ENCODE data around the gene OSBPL2.

Gene OSBPL2

GRCh38 chr20:62222972-62223371 is 15.3 kb upstream of the OSBPL2 start:
- no peak for DNase-seq

- no peak for DNase-seq
Observed at GRCh38 chr20:62223571-62223970, 14.8 kb upstream of the OSBPL2 start.

GRCh38 chr20:62224113-62224855 is 14.0 kb upstream of the OSBPL2 start:
- no peak for DNase-seq

GRCh38 chr20:62225026-62225425 is 13.3 kb upstream of the OSBPL2 start:
- DNase-seq, result no peak

- DNase-seq, result no peak
Observed at GRCh38 chr20:62225820-62226635, 12.3 kb upstream of the OSBPL2 start.

DNA sequence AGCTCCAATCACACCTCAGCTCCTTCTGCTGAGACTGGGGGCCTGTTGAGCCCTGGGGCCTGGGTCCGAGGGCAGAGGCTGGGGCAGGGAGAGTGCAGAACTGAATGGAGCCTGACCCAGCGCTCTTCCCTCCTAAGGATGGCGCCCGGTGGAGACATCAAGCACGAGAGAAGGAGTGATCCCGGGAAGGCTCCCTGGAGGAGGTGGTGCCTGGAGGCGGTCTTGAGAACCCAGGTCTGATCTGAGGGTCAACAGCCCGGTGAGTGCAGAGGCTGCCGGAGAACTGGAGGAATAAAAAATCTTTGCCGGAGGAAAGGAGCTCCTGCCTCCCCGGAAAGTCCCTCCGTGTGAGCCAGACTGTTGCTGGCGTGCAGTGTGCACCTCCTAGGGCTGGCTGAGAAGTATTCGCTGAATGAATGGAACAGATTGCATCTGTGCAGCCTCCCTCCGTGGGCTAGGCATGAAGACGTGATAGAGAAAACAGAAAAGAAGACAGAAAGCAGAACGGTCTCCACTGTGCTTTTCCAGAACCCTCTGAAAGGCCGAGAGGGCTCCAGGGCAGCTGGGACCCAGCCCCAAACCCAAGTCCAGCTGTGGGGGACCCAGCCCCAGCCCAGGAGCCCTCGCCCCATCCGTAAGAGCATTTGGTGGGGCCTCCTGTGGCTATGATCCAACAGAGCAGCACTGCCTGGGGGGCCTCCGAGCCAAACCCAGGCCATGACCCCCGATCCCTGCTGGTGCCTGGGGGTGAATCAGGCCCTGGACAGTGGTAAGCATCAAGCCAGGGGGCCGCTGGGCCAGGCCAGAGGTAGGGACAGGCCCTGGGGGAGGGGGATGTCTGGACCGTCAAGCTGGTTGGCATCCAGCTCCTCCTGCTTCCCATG is 11.4 kb upstream of the OSBPL2 start:
- no peak for DNase-seq

- DNase-seq, result no peak
Observed at GRCh38 chr20:62227591-62227976, 10.7 kb upstream of the OSBPL2 start.

- DNase-seq, result no peak
Observed at GRCh38 chr20:62227977-62228958, 10.1 kb upstream of the OSBPL2 start.

DNA sequence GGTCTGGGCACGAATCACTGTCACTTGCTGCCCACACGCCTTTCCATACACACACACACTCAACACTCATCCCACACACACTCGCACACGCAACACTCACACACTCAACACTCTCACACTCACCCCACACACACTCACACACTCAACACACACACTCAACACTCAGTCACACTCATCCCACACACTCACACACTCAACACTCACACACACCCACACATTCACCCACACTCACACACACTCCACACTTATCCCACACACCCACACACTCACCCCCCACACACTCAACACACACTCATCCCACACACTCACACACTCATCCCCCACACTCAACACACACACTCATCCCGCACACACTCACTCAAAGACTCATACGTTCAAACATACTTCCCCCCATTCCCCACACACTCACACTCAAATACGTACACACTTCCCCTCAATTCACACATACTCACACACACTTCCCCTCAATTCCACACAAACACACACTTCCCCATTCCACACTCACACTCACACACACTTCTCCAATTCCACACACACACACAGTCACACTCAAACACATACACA is 9.3 kb upstream of the OSBPL2 start:
- no peak for DNase-seq

DNA sequence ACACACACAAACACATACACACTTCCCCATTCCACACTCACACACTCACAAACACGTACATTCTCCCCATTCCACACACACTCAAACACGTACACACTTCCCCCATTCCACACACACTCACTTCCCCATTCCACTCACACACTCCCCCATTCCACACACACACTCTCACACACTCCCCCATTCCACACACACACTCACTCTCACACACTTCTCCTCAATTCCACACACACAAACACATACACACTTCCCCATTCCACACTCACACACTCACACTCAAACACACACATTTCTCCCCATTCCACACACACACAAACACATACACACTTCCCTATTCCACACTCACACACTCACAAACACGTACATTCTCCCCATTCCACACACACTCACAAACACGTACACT is 8.7 kb upstream of the OSBPL2 start:
- DNase-seq, result no peak

DNA sequence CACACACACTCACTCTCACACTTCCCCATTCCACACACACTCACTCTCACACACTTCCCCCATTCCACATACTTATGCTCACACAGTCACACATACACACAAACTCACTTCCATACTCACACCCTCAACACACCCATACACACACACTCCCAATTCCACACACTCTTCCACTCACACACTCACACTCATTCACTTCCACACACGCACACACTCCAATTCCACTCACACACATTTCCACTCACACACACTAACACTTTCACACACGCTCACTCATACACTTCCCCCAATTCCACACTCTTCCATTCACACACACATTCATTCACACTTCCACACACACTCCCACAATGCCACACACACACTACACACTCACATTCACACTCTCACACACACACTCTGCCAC is 8.0 kb upstream of the OSBPL2 start:
- DNase-seq, result no peak

GRCh38 chr20:62230696-62231095 is 7.6 kb upstream of the OSBPL2 start:
- DNase-seq, result no peak

GRCh38 chr20:62231292-62231691 is 7.0 kb upstream of the OSBPL2 start:
- no peak for DNase-seq

DNA sequence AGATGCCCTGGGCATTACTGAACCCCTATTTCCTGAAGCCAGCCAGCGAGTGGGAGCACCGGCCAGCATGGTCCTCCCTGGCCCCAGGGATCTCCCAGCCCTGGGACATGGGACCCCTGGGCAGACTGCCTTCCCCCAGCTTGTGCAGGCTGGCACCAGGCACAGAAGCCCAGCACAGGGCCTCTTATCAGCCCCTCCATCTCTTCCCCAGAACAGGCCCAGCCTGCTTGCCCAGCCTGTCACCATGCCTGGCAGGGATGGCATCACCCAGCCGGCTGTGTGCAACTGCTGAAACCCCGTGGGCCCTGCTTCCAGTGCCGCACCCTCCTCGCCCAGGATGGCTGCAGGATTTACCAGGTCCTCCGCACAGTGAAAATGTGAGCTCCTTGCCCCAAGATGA is 6.1 kb upstream of the OSBPL2 start:
- DNase-seq, result no peak

DNA sequence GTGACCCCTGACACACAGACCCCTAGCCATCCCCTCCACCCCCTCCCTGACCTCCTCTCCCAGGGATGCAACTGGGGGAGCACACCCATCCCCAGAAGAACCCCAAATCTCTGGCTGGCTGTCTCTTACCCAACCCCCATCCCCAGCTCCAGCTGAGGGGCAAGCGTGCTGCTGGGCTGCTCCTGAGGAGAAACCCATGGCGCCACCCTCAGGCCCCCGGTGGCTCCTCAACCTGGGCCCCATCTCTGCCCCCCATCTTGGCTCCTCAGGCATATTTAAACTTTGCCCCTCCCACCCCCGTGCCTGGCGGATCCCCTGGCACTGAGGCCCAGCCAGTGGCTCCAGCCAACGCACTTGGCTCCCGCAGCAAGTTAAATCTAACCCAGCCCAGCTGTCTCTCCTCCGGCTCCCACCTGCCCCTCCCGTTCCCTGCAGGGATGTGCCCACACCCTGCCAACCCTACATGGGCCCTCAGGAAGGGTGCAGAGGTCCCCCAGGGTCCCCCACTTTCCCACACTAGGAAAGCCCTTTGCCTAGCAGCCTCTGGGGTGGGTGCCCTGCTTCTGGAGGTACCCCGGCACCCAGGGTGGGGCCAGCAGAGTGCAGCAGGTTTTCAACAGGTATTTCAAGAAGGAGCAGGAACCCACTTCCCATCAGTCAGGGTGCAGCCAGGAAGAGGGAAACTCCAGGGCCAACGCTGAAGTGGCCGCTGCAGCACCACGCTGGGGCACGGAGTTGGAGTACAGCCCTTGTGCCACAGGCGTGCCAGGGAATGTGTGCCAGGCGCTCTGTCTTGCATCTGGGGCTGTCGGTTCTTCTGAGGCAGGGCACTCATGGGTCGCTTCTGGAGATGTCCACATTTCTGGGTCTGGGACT is 5.3 kb upstream of the OSBPL2 start:
- no peak for DNase-seq

DNA sequence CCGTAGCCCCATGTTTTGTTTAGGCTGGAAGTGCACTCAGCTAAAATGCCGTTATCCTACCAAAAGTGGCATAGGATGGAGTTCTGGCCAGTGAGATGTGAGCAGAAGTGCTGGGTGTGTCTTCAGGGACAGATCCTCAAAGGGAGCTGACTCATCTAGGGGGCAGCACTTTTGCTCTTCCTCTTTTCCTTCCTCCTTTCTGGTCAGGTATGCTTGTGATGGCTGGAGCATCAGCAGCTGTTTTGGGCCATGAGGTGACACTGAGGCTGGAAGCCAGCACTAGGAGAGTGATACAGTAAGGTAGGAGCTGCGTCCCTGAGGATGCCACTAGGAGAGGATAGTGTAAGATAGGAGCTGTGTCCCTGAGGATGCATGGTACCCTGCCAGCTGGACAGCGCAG is 4.6 kb upstream of the OSBPL2 start:
- no peak for DNase-seq

- no peak for DNase-seq
Observed at GRCh38 chr20:62234339-62234738, 4.0 kb upstream of the OSBPL2 start.

- no peak for DNase-seq
Observed at GRCh38 chr20:62235001-62235776, 3.1 kb upstream of the OSBPL2 start.

GRCh38 chr20:62235777-62236157 is 2.6 kb upstream of the OSBPL2 start:
- no peak for DNase-seq

- DNase-seq, result no peak
Observed at GRCh38 chr20:62236200-62236599, 2.1 kb upstream of the OSBPL2 start.
